ENCODE results near the gene ZSCAN10.
"Not testable (repeated sequence)": the region's sequence is repeated elsewhere in the genome, so short reads cannot be mapped to it uniquely, and the experiment has no call there.

GRCh38 chr16:3069146-3069545, 29.9 kb downstream of the ZSCAN10 start:
- not testable (repeated sequence) for TF ChIP-seq CTCF (conservative IDR thresholded peaks at IDR 0.05; ENCODE audit: low read length); EZH2phosphoT487 (IDR thresholded peaks at IDR 0.05; ENCODE audit: borderline replicate concordance)

Data from Loucy (cell line).